ENCODE data around the gene DCDC2B.
A peak's percentile ranks its signal among the peaks of the same experiment; 100 is the strongest.

DCDC2B gene

DNA sequence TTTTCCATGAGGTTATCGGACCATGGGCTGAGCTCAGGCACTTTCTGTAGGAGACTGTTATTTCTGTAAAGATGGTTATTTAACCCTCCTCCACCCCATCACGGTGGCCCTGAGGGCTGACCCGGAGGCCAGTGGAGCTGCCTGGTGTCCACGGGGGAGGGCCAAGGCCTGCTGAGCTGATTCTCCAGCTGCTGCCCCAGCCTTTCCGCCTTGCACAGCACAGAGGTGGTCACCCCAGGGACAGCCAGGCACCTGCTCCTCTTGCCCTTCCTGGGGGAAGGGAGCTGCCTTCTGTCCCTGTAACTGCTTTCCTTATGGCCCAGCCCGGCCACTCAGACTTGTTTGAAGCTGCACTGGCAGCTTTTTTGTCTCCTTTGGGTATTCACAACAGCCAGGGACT lies 11.1 kb upstream of the DCDC2B start:
- TF ChIP-seq, protein P1, sequence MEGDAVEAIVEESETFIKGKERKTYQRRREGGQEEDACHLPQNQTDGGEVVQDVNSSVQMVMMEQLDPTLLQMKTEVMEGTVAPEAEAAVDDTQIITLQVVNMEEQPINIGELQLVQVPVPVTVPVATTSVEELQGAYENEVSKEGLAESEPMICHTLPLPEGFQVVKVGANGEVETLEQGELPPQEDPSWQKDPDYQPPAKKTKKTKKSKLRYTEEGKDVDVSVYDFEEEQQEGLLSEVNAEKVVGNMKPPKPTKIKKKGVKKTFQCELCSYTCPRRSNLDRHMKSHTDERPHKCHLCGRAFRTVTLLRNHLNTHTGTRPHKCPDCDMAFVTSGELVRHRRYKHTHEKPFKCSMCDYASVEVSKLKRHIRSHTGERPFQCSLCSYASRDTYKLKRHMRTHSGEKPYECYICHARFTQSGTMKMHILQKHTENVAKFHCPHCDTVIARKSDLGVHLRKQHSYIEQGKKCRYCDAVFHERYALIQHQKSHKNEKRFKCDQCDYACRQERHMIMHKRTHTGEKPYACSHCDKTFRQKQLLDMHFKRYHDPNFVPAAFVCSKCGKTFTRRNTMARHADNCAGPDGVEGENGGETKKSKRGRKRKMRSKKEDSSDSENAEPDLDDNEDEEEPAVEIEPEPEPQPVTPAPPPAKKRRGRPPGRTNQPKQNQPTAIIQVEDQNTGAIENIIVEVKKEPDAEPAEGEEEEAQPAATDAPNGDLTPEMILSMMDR (IDR thresholded peaks at IDR 0.05; ENCODE audit: insufficient read depth, low read length, missing control alignments) = no peak
- no peak for DNase-seq (ENCODE audit: low read depth, low spot score)
- no peak overlapping the region for H3K4me3 ChIP-seq (ENCODE audit: low read depth, low read length)
- ChIA-PET POLR2A (interaction anchor here (1.0 to 3.0 kb wide), 4 partner anchors 8 to 18 kb away, joined by 3 to 11 read pairs (median 4); partner anchors contain the start of genes IQCC and TXLNA), CTCF (interaction anchor here (1.1 to 2.4 kb wide), 2 partner anchors 15 to 17 kb away, joined by 3 to 12 read pairs; no protein-coding TSS in a partner anchor)

DNA sequence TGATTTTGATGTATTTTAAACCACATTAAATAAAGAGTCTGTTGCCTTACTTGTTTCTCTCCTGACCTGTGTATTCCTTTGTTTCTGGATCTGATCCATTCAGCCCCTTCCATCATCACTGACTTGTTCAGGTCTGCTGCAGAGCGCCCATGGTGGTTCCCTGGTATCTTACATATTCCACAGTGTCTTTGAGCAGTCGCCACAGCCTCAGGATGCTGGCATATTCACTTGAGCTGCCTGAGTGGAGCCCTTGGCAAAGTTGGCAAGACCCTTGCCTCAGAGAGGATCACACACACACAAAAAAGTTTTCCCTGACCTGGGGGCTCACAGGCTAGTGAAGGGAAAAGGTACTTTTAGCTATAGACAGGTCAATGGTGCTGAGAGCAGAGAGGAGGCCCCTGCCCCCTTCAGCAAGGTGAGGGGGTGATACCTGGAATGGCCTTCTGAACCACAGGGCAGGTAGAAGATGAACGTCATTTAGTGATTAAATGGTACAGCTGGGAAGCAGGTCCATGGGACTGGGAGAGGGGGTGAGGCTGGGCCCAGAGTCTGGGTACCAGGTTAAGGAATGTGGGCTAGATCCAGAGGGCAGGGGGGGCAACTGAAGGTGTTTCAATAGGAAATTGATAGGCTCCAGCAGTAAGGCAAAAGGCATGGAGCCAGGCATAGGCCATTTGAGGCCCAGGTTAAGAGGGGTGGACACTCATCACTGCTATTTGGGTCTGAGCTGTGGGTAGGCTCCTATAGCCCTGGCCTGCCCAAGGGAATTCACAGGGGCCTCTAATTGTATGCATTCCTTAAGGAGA lies 10.4 kb upstream of the DCDC2B start:
- no peak for DNase-seq (ENCODE audit: low read depth, low spot score)
- ChIA-PET CTCF (interaction anchor here (0.8 to 1.1 kb wide), 2 partner anchors 16 to 17 kb away, joined by 3 read pairs; no protein-coding TSS in a partner anchor), POLR2A (interaction anchor here (1.3 to 3.0 kb wide), 3 partner anchors 12 to 19 kb away, joined by 4 to 18 read pairs (median 11); partner anchors contain the start of gene TXLNA)
- H3K4me3 ChIP-seq (ENCODE audit: low read depth, low read length) = no peak overlapping the region
- TF ChIP-seq, protein P1 (IDR thresholded peaks at IDR 0.05; ENCODE audit: insufficient read depth, low read length, missing control alignments) = no peak

- POLR2A ChIA-PET = interaction anchor here (1.5 to 2.7 kb wide), 2 partner anchors 19 to 137 kb away, joined by 7 to 18 read pairs; partner anchors contain the start of genes MARCKSL1 and TXLNA
- DNase-seq (ENCODE audit: low read depth, low spot score) = no peak
- TF ChIP-seq, protein P1 (IDR thresholded peaks at IDR 0.05; ENCODE audit: insufficient read depth, low read length, missing control alignments) = no peak
- CTCF ChIA-PET = interaction anchor here (0.8 kb wide), 1 partner anchor 18 kb away, joined by 3 read pairs; no protein-coding TSS in a partner anchor
- no peak overlapping the region for H3K4me3 ChIP-seq (ENCODE audit: low read depth, low read length)
Observed at GRCh38 chr1:32199043-32199716, 9.7 kb upstream of the DCDC2B start.

DNA sequence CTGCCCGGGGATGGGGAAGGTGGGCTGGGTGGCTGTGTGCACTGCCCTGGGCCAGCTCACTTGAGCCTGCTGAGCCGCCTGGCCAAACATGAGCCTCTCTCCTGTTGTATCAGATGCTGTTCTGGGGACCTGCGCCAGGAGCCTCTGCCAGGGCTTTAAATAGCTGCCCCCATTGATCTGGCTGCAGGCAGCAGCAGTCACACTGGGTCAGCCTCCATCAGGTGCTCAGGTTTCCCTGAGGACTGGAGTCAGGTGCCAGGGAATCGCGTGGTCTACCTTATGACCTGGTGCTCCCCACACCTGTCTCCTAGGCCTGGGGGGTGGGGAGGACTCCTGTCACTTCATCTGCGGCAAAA lies 9.2 kb upstream of the DCDC2B start:
- peak overlapping the region; percentile 78 for H3K4me3 ChIP-seq (ENCODE audit: low read depth, low read length)
- TF ChIP-seq, protein P1 (IDR thresholded peaks at IDR 0.05; ENCODE audit: insufficient read depth, low read length, missing control alignments) = no peak
- CTCF ChIA-PET = interaction anchor here (1.1 to 3.2 kb wide), 4 partner anchors 7 to 153 kb away, joined by 3 to 26 read pairs (median 4); no protein-coding TSS in a partner anchor
- POLR2A ChIA-PET = interaction anchor here (0.6 to 2.7 kb wide), 5 partner anchors 20 to 136 kb away, joined by 3 to 18 read pairs (median 4); partner anchors contain the start of genes MARCKSL1, TMEM39B and TXLNA
- no peak for DNase-seq (ENCODE audit: low read depth, low spot score)

GRCh38 chr1:32200226-32201010 lies 8.5 kb upstream of the DCDC2B start, which contains the start of gene CCDC28B:
CCDC28B (plus strand) TSS chr1:32200595; CDS start chr1:32201936, 1,341 bp downstream.
- POLR2A ChIA-PET = interaction anchor here (0.6 to 2.7 kb wide), 13 partner anchors 11 to 194 kb away, joined by 3 to 18 read pairs (median 4); partner anchors contain the start of genes BSDC1, KPNA6, MARCKSL1 and TMEM39B
- TF ChIP-seq, protein P1 (IDR thresholded peaks at IDR 0.05; ENCODE audit: insufficient read depth, low read length, missing control alignments) = no peak
- CTCF ChIA-PET = interaction anchor here (0.6 to 3.2 kb wide), 7 partner anchors 8 to 152 kb away, joined by 3 to 26 read pairs (median 3); no protein-coding TSS in a partner anchor
- no peak for DNase-seq (ENCODE audit: low read depth, low spot score)
- peak within 1 kb of the TSS; percentile 78 for H3K4me3 ChIP-seq (ENCODE audit: low read depth, low read length)

All from AG04449 (cell line).